GM12878 (cell line): ENCODE measurements around the gene MYNN. TPM values are rescaled to one million over a fixed set of nuclear protein-coding genes. Genes with fewer than 3 reads are reported as not detected.

Experiments used
- ATAC-seq: fragments of 200-7000 bp; cut with Tn5 transposase; 3 replicates; pipeline ENCODE4 v1.9.1; 2020; ENCODE audit warnings: mild to moderate bottlenecking, moderate library complexity
- Bru-seq: library from RNA; stranded (reverse); fragments of 400-500 nt; gene quantifications from one replicate; lab custom pipeline; 2021; lab: Mats Ljungman, UMichigan
- BruChase-seq, 2 experiments: library from RNA; stranded (reverse); fragments of 400-500 nt; gene quantifications; one replicate each; lab custom pipeline; 2021; lab: Mats Ljungman, UMichigan
- BruUV-seq: library from RNA; stranded (reverse); fragments of 400-500 nt; replicated peaks from 2 replicates; lab custom pipeline; 2021; lab: Mats Ljungman, UMichigan
- CTCF ChIA-PET: fragments of 300-600 bp; sonication (Branson Sonifier 250); formaldehyde crosslinking; extraction: SDS; loops from one replicate; lab custom pipeline; 2021; ENCODE audit warnings: inconsistent platforms; lab: Yijun Ruan, JAX
- POLR2A ChIA-PET: fragments of 350-600 bp; formaldehyde crosslinking; extraction: SDS; loops from one replicate; lab custom pipeline; 2021; ENCODE audit warnings: inconsistent platforms; lab: Charles Lee
- RAD21 ChIA-PET: fragments of 300-600 bp; sonication (Branson Sonifier 250); formaldehyde crosslinking; loops from one replicate; lab custom pipeline; 2023; ENCODE audit warnings: antibody characterized with exemption; ENCODE audit not compliant: unreplicated experiment; lab: Charles Lee
- SMC1A ChIA-PET: fragments of 300-600 bp; sonication (Branson Sonifier 250); formaldehyde crosslinking; loops from one replicate; lab custom pipeline; 2023; ENCODE audit not compliant: unreplicated experiment, uncharacterized antibody; lab: Charles Lee
- DNase-seq: peaks from one replicate; pipeline ENCODE4 v3.0.0-alpha.2; 2011; ENCODE audit warnings: low read depth, low spot score
- FAIRE-seq: peaks from 3 replicates; lab custom pipeline; 2011; peaks lifted over from hg19 to GRCh38; lab: Jason Lieb, UNC
- H2AFZ ChIP-seq: 2 replicates; pipeline ENCODE4 v1.6.0; 2011; ENCODE audit warnings: low read depth, low read length, control low read depth; ENCODE audit not compliant: control insufficient read depth
- H3K27ac ChIP-seq: 2 replicates; pipeline ENCODE4 v1.5.1; 2011; ENCODE audit warnings: control low read depth; ENCODE audit not compliant: control insufficient read depth, insufficient read depth
- H3K27me3 ChIP-seq, 2 experiments: replicated peaks in 1 of 2; 2 replicates each; pipeline versions ENCODE4 v1.6.0 to v1.6.1; 2011; ENCODE audit warnings: low read length in 1 of 2; ENCODE audit not compliant: control insufficient read depth in 2 of 2, insufficient read depth in 2 of 2
- H3K36me3 ChIP-seq, 2 experiments: 2 replicates each; pipeline ENCODE4 v1.5.1; 2011; ENCODE audit warnings: low read length in 1 of 2; ENCODE audit not compliant: control insufficient read depth in 2 of 2, insufficient read depth in 2 of 2
- H3K4me1 ChIP-seq: 2 replicates; pipeline ENCODE4 v1.6.1; 2011; ENCODE audit warnings: mild to moderate bottlenecking, low read length, moderate library complexity, mixed read lengths; ENCODE audit not compliant: control insufficient read depth, insufficient read depth
- H3K4me2 ChIP-seq: 2 replicates; pipeline ENCODE4 v1.6.0; 2011; ENCODE audit warnings: control low read depth; ENCODE audit not compliant: control insufficient read depth, insufficient read depth
- H3K4me3 ChIP-seq: fragments of 200-600 bp; sonication (generic); 2 replicates; pipeline ENCODE4 v1.5.1; 2016
- H3K79me2 ChIP-seq: 2 replicates; pipeline ENCODE4 v1.6.0; 2011; ENCODE audit warnings: low read length; ENCODE audit not compliant: control insufficient read depth, insufficient read depth
- H3K9ac ChIP-seq: 2 replicates; pipeline ENCODE4 v1.8.0; 2011; ENCODE audit warnings: low read length, control low read depth, mixed read lengths; ENCODE audit not compliant: control insufficient read depth, insufficient read depth
- H3K9me3 ChIP-seq: replicated peaks from 3 replicates; pipeline ENCODE4 v1.5.1; 2011; ENCODE audit warnings: mild to moderate bottlenecking, low read length; ENCODE audit not compliant: control insufficient read depth, insufficient read depth
- H4K20me1 ChIP-seq: 2 replicates; pipeline ENCODE4 v1.6.0; 2011; ENCODE audit not compliant: control insufficient read depth, insufficient read depth
- CREB1 ChIP-seq: IDR thresholded peaks from 2 replicates; pipeline ENCODE4 v1.6.1; 2012; ENCODE audit warnings: low read depth, mild to moderate bottlenecking, inconsistent platforms
- HDGF ChIP-seq: fragments of 450-650 bp; IDR thresholded peaks from 2 replicates; pipeline ENCODE4 v1.6.1; 2016; ENCODE audit warnings: antibody characterized with exemption
- NR2C1 ChIP-seq: fragments of 450-650 bp; IDR thresholded peaks from 2 replicates; pipeline ENCODE4 v1.6.1; 2017; ENCODE audit warnings: antibody characterized with exemption, mild to moderate bottlenecking, moderate library complexity
- NR2C2 ChIP-seq: IDR thresholded peaks from 2 replicates; pipeline ENCODE4 v1.6.1; 2011; ENCODE audit warnings: borderline replicate concordance, low read depth; ENCODE audit not compliant: control insufficient read depth, insufficient read length
- RAD51 ChIP-seq: fragments of 450-650 bp; IDR thresholded peaks from 2 replicates; pipeline ENCODE4 v1.6.1; 2016; ENCODE audit warnings: moderate library complexity, mild to moderate bottlenecking, inconsistent platforms
- RUNX3 ChIP-seq: IDR thresholded peaks from 2 replicates; pipeline ENCODE4 v1.6.1; 2012; ENCODE audit warnings: low read length, inconsistent platforms
- SIX5 ChIP-seq: IDR thresholded peaks from 2 replicates; pipeline ENCODE4 v1.6.1; 2011; ENCODE audit warnings: mild to moderate bottlenecking, low read depth, low read length, moderate library complexity; ENCODE audit not compliant: severe bottlenecking
- ZNF622 ChIP-seq: fragments of 450-650 bp; IDR thresholded peaks from 2 replicates; pipeline ENCODE4 v1.6.1; 2017; ENCODE audit warnings: mild to moderate bottlenecking, inconsistent platforms
- WGBS: methylation state at CpG from one replicate; pipeline ENCODE4 v1.1.6; 2016; ENCODE audit warnings: low lambda C conversion rate; ENCODE audit not compliant: insufficient replicate concordance, insufficient coverage; ENCODE audit errors: missing lambda C conversion rate; 5-methylcytosine and 5-hydroxymethylcytosine counted together
- in situ Hi-C: fragments of 300-500 bp; cut with MboI; formaldehyde crosslinking; loops from 9 replicates; pipeline ENCODE4 v1.14.3; 2018; ENCODE audit warnings: mixed read lengths
- intact Hi-C: fragments of 100-400 bp; cut with micrococcal nuclease; formaldehyde crosslinking; loops from one replicate; pipeline ENCODE4 v1.14.2; 2022; ENCODE audit not compliant: unreplicated experiment
- long read RNA-seq, 2 experiments: library from polyadenylated mRNA; unstranded; transcript quantifications; one replicate each; pipeline ENCODE4 v2.0.0, GENCODE V29; 2019 to 2020
- polyA minus RNA-seq, 3 experiments: library from RNA; depleted of rRNA, polyadenylated mRNA; stranded (reverse); fragments of >200 nt; gene quantifications; 2 replicates each; pipeline ENCODE4 v1.2.3, GENCODE V29; 2011
- polyA plus RNA-seq, 11 experiments: library from polyadenylated mRNA; depleted of rRNA in 4 of 11; unstranded in 6 of 11; stranded (reverse) in 5 of 11; fragments of >200 nt; fragmentation: Nextera tagmentation in 4 of 11; fragmentation: Illumina TruSeq in 1 of 11; extraction: Ambion mirVana in 4 of 11; extraction: Trizol in 1 of 11; gene quantifications; 1 replicate in 1 of 11; 2 replicates in 10 of 11; pipeline versions ENCODE4 v1.2.1 to v1.2.3, GENCODE V29; 2011 to 2016; ENCODE audit warnings: inconsistent platforms in 2 of 11, missing spikeins in 2 of 11, low read depth in 1 of 11
- total RNA-seq, 4 experiments: library from RNA; depleted of rRNA in 3 of 4; stranded (reverse); fragments of >200 nt in 3 of 4; fragmentation: Illumina TruSeq in 1 of 4; extraction: Trizol in 1 of 4; gene quantifications; 2 replicates each; pipeline versions ENCODE4 v1.2.1 to v1.2.3, GENCODE V29; 2013 to 2021
- TF ChIP-seq, protein P1 (sequence below): fragments of 150-350 bp; IDR thresholded peaks from 2 replicates; pipeline ENCODE4 v1.6.1; 2014; ENCODE audit warnings: mild to moderate bottlenecking, low read depth, low read length
- TF ChIP-seq, protein P2 (sequence below): fragments of 450-650 bp; IDR thresholded peaks from 2 replicates; pipeline ENCODE4 v1.6.1; 2018; ENCODE audit warnings: borderline replicate concordance, mild to moderate bottlenecking; ENCODE audit not compliant: partially characterized antibody
- TF ChIP-seq, protein P3 (sequence below): fragments of 450-650 bp; IDR thresholded peaks from 2 replicates; pipeline ENCODE4 v1.6.1; 2017; ENCODE audit warnings: borderline replicate concordance

Gene MYNN
- 26.8 TPM in 2 replicates for total RNA-seq (2013; cell fraction: nucleolus; rRNA removed)
- total RNA-seq (2014; rRNA removed): 11.4 and 13.8 TPM in 2 replicates
- 14.1 and 16.7 TPM in 2 replicates for total RNA-seq (2014; rRNA removed; fragmentation: Illumina TruSeq; extraction: Trizol)
- total RNA-seq (2021): 9.9 and 11.7 TPM in 2 replicates
- polyA plus RNA-seq (2011; ENCODE audit: low read depth): 8.6 TPM
- 20.5 and 29.9 TPM in 2 replicates for polyA plus RNA-seq (2011; rRNA removed)
- 6.9 and 7.5 TPM in 2 replicates for polyA plus RNA-seq (2011; cell fraction: cytosol; rRNA removed)
- 13.9 and 17.3 TPM in 2 replicates for polyA plus RNA-seq (2011; cell fraction: nucleus; rRNA removed)
- 11.0 and 13.4 TPM in 2 replicates for polyA plus RNA-seq (2012)
- 13.9 and 19.5 TPM in 2 replicates for polyA plus RNA-seq (2014; fragmentation: Illumina TruSeq; extraction: Trizol)
- 10 to 100 TPM; 14.9 to 16.7 TPM for polyA plus RNA-seq (2014; fragmentation: Nextera tagmentation; extraction: Ambion mirVana)
- polyA plus RNA-seq (2014; rRNA removed): 8.8 and 9.6 TPM in 2 replicates
- 10 to 100 TPM; 18.3 to 18.8 TPM for polyA plus RNA-seq (2016; fragmentation: Nextera tagmentation; extraction: Ambion mirVana)
- polyA minus RNA-seq (2011; rRNA and poly(A)+ RNA removed): 16.4 and 23.6 TPM in 2 replicates
- polyA minus RNA-seq (2011; cell fraction: cytosol; rRNA and poly(A)+ RNA removed): 6.1 and 10.1 TPM in 2 replicates
- polyA minus RNA-seq (2011; cell fraction: nucleus; rRNA and poly(A)+ RNA removed): 10.3 and 13.2 TPM in 2 replicates
- Bru-seq, nascent RNA: percentile 93 among the genes with signal in this experiment
- percentile 69 among the genes with signal in this experiment for BruChase-seq, experiment 1, labeled RNA remaining after a 6-hour chase
- BruChase-seq, experiment 2, labeled RNA remaining after a 2-hour chase: percentile 87 among the genes with signal in this experiment
- long read RNA-seq, experiment 1, full-length matches to known transcripts: 8 of 14 reads
- long read RNA-seq, experiment 1, partial matches to known transcripts: 3 of 14 reads
- long read RNA-seq, experiment 1, other reads (novel, unspliced or antisense): 3 of 14 reads
- long read RNA-seq, experiment 2, full-length matches to known transcripts: 44 of 110 reads
- long read RNA-seq, experiment 2, partial matches to known transcripts: 37 of 110 reads
- long read RNA-seq, experiment 2, other reads (novel, unspliced or antisense): 29 of 110 reads

- Histone ChIP-seq H3K4me2 (peak within 1 kb of the TSS; percentile 41), H3K79me2 (peaks cover 33% of the 10 kb centered on the region), H3K27me3 (no peaks in the 10 kb centered on the region), H3K9me3 (no peaks in the 10 kb centered on the region), H3K9ac (peak within 1 kb of the TSS; percentile 99), H3K27ac (peak within 1 kb of the TSS; percentile 99), H3K36me3 (peaks cover 0 to 15% of the 10 kb centered on the region in 2 experiments; a peak in 1 of 4 replicates), H3K4me1 (peaks cover 14% of the 10 kb centered on the region; the same call in 1 of the 2 replicates), H2AFZ (peak within 1 kb of the TSS; percentile 94), H3K4me3 (peak within 1 kb of the TSS; percentile 97), H4K20me1 (no peaks in the 10 kb centered on the region)
- peak; percentile 91 for FAIRE-seq
- in situ Hi-C loops (no loop called here), intact Hi-C loops (loop anchor here (1.0 to 5.0 kb wide), 4 partner anchors 40 to 1094 kb away; partner anchors contain the start of gene SKIL)
- ChIA-PET RAD21 (interaction anchor here (0.9 to 2.1 kb wide), 4 partner anchors 9 to 194 kb away, joined by 3 to 10 read pairs (median 4); no protein-coding TSS in a partner anchor), SMC1A (interaction anchor here (0.8 to 2.0 kb wide), 6 partner anchors 8 to 281 kb away, joined by 3 to 4 read pairs (median 3); partner anchors contain the start of genes LRRC34, LRRIQ4 and TERC), CTCF (interaction anchor here (0.6 to 2.8 kb wide), 7 partner anchors 10 to 524 kb away, joined by 3 to 12 read pairs (median 3); partner anchors contain the start of genes LRRC34 and LRRIQ4), POLR2A (interaction anchor here (0.6 to 2.0 kb wide), 4 partner anchors 9 to 1440 kb away, joined by 3 to 4 read pairs (median 4); partner anchors contain the start of gene TERC)
- under 1% methylated on average over 58 of the region's 61 CpGs for WGBS
- DNase-seq: peak; percentile 63
- peak; percentile 88 for ATAC-seq
- TSS peak; percentile 100 for BruUV-seq
- TF ChIP-seq, protein P1, sequence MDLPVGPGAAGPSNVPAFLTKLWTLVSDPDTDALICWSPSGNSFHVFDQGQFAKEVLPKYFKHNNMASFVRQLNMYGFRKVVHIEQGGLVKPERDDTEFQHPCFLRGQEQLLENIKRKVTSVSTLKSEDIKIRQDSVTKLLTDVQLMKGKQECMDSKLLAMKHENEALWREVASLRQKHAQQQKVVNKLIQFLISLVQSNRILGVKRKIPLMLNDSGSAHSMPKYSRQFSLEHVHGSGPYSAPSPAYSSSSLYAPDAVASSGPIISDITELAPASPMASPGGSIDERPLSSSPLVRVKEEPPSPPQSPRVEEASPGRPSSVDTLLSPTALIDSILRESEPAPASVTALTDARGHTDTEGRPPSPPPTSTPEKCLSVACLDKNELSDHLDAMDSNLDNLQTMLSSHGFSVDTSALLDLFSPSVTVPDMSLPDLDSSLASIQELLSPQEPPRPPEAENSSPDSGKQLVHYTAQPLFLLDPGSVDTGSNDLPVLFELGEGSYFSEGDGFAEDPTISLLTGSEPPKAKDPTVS: no peak
- TF ChIP-seq RAD51 (no peak), RUNX3 (peak; percentile 45; the same call in 1 of the 2 replicates), NR2C1 (no peak), CREB1 (peak; percentile 95), ZNF622 (no peak), SIX5 (no peak), HDGF (peak; percentile 73; the same call in 1 of the 2 replicates), NR2C2 (no peak)
- TF ChIP-seq, protein P2, sequence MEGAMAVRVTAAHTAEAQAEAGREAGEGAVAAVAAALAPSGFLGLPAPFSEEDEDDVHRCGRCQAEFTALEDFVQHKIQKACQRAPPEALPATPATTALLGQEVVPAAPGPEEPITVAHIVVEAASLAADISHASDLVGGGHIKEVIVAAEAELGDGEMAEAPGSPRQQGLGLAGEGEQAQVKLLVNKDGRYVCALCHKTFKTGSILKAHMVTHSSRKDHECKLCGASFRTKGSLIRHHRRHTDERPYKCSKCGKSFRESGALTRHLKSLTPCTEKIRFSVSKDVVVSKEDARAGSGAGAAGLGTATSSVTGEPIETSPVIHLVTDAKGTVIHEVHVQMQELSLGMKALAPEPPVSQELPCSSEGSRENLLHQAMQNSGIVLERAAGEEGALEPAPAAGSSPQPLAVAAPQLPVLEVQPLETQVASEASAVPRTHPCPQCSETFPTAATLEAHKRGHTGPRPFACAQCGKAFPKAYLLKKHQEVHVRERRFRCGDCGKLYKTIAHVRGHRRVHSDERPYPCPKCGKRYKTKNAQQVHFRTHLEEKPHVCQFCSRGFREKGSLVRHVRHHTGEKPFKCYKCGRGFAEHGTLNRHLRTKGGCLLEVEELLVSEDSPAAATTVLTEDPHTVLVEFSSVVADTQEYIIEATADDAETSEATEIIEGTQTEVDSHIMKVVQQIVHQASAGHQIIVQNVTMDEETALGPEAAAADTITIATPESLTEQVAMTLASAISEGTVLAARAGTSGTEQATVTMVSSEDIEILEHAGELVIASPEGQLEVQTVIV: no peak
- TF ChIP-seq, protein P3, sequence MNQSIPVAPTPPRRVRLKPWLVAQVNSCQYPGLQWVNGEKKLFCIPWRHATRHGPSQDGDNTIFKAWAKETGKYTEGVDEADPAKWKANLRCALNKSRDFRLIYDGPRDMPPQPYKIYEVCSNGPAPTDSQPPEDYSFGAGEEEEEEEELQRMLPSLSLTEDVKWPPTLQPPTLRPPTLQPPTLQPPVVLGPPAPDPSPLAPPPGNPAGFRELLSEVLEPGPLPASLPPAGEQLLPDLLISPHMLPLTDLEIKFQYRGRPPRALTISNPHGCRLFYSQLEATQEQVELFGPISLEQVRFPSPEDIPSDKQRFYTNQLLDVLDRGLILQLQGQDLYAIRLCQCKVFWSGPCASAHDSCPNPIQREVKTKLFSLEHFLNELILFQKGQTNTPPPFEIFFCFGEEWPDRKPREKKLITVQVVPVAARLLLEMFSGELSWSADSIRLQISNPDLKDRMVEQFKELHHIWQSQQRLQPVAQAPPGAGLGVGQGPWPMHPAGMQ: no peak
These were observed at the start of gene MYNN for GRCh38 chr3:169772897-169773816. Gene MYNN, plus strand, starts transcription at chr3:169773396. Its CDS starts 900 bp downstream, at chr3:169774296.
